HEK293 (cell line): ENCODE data around the gene SRP14.

Experiments used
- SALL2 ChIP-seq: fragments of 450-650 bp; formaldehyde crosslinking; IDR thresholded peaks from 2 replicates; pipeline ENCODE4 v1.5.0; 2017; ENCODE audit warnings: missing biosample characterization, mild to moderate bottlenecking, missing genetic modification characterization, borderline replicate concordance
- YY1 ChIP-seq: fragments of 450-650 bp; formaldehyde crosslinking; IDR thresholded peaks from 2 replicates; pipeline ENCODE4 v1.5.1; 2018; ENCODE audit warnings: missing biosample characterization, missing genetic modification characterization
- ZBTB1 ChIP-seq: fragments of 450-650 bp; formaldehyde crosslinking; IDR thresholded peaks from 2 replicates; pipeline ENCODE4 v1.5.1; 2016; ENCODE audit warnings: missing biosample characterization, missing genetic modification characterization
- TF ChIP-seq, protein P1 (sequence below): fragments of 450-650 bp; formaldehyde crosslinking; IDR thresholded peaks from 2 replicates; pipeline ENCODE4 v1.5.1; 2016; ENCODE audit warnings: missing biosample characterization, missing genetic modification characterization

DNA sequence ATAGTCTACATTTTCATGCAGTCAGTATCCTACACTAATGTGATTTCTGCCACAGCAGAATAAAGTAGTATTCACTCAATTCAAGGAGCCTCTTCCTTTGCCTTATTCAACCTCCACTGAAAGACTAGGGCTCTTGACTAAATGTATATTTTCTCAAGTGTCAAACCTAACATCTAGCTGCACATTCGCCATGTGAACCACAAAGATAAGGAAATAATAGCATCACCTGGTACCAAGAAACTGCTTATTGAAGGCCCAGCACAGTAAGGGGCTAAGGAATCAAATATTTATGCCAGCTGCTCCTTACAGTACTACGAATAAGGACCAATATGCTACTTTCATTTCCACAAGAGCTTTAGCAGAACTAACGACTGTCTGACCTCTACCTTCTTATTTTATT lies 1.3 kb downstream of the SRP14 start:
- TF ChIP-seq ZBTB1 (tag by site-specific recombination) (no peak), SALL2 (tag by site-specific recombination) (no peak), YY1 (tag by site-specific recombination) (no peak)
- TF ChIP-seq, protein P1, sequence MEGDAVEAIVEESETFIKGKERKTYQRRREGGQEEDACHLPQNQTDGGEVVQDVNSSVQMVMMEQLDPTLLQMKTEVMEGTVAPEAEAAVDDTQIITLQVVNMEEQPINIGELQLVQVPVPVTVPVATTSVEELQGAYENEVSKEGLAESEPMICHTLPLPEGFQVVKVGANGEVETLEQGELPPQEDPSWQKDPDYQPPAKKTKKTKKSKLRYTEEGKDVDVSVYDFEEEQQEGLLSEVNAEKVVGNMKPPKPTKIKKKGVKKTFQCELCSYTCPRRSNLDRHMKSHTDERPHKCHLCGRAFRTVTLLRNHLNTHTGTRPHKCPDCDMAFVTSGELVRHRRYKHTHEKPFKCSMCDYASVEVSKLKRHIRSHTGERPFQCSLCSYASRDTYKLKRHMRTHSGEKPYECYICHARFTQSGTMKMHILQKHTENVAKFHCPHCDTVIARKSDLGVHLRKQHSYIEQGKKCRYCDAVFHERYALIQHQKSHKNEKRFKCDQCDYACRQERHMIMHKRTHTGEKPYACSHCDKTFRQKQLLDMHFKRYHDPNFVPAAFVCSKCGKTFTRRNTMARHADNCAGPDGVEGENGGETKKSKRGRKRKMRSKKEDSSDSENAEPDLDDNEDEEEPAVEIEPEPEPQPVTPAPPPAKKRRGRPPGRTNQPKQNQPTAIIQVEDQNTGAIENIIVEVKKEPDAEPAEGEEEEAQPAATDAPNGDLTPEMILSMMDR (tag by site-specific recombination): no peak
